HEK293 (cell line): ENCODE measurements around the gene COPS3.
A peak's percentile ranks its signal among the peaks of the same experiment; 100 is the strongest.

Source experiments
- EGR2 ChIP-seq: fragments of 450-650 bp; formaldehyde crosslinking; IDR thresholded peaks from 2 replicates; pipeline ENCODE4 v1.5.1; 2016; ENCODE audit warnings: low read depth, missing biosample characterization, missing genetic modification characterization
- GFI1B ChIP-seq: fragments of 450-650 bp; formaldehyde crosslinking; IDR thresholded peaks from 2 replicates; pipeline ENCODE4 v1.5.1; 2016; ENCODE audit warnings: missing biosample characterization, missing genetic modification characterization
- KLF10 ChIP-seq: fragments of 450-650 bp; IDR thresholded peaks from 2 replicates; pipeline ENCODE4 v1.5.1; 2018; ENCODE audit warnings: missing biosample characterization, mild to moderate bottlenecking, missing genetic modification characterization
- TCF7L2 ChIP-seq: IDR thresholded peaks from 2 replicates; pipeline ENCODE4 v1.6.1; 2011; ENCODE audit warnings: low read depth, mild to moderate bottlenecking, inconsistent platforms, low read length, moderate library complexity, borderline replicate concordance
- WT1 ChIP-seq: fragments of 450-650 bp; formaldehyde crosslinking; IDR thresholded peaks from 2 replicates; pipeline ENCODE4 v1.5.1; 2016; ENCODE audit warnings: missing biosample characterization, missing genetic modification characterization
- YY1 ChIP-seq: fragments of 450-650 bp; formaldehyde crosslinking; IDR thresholded peaks from 2 replicates; pipeline ENCODE4 v1.5.1; 2018; ENCODE audit warnings: missing biosample characterization, missing genetic modification characterization
- ZBTB20 ChIP-seq: fragments of 450-650 bp; formaldehyde crosslinking; IDR thresholded peaks from 2 replicates; pipeline ENCODE4 v1.5.1; 2016; ENCODE audit warnings: missing biosample characterization, missing genetic modification characterization
- ZFHX2 ChIP-seq: fragments of 450-650 bp; formaldehyde crosslinking; conservative IDR thresholded peaks from 2 replicates; pipeline ENCODE4 v1.5.1; 2016; ENCODE audit warnings: missing biosample characterization, missing genetic modification characterization
- ZNF132 ChIP-seq: fragments of 450-650 bp; formaldehyde crosslinking; IDR thresholded peaks from 2 replicates; pipeline ENCODE4 v1.5.1; 2017; ENCODE audit warnings: missing biosample characterization, missing genetic modification characterization, borderline replicate concordance
- ZNF16 ChIP-seq: fragments of 450-650 bp; formaldehyde crosslinking; IDR thresholded peaks from 2 replicates; pipeline ENCODE4 v1.5.1; 2016; ENCODE audit warnings: low read depth, missing biosample characterization, missing genetic modification characterization
- ZNF169 ChIP-seq: fragments of 450-650 bp; formaldehyde crosslinking; IDR thresholded peaks from 2 replicates; pipeline ENCODE4 v1.5.1; 2016; ENCODE audit warnings: missing biosample characterization, missing genetic modification characterization
- ZNF202 ChIP-seq: fragments of 450-650 bp; formaldehyde crosslinking; IDR thresholded peaks from 2 replicates; pipeline ENCODE4 v1.5.1; 2016; ENCODE audit warnings: missing biosample characterization, missing genetic modification characterization, borderline replicate concordance
- ZNF302 ChIP-seq: fragments of 450-650 bp; formaldehyde crosslinking; IDR thresholded peaks from 2 replicates; pipeline ENCODE4 v1.5.1; 2016; ENCODE audit warnings: missing biosample characterization, missing genetic modification characterization, low read depth
- ZNF76 ChIP-seq: fragments of 450-650 bp; formaldehyde crosslinking; IDR thresholded peaks from 2 replicates; pipeline ENCODE4; 2016; ENCODE audit warnings: low read depth, missing biosample characterization, missing genetic modification characterization, borderline replicate concordance
- ZNF776 ChIP-seq: fragments of 450-650 bp; formaldehyde crosslinking; IDR thresholded peaks from 2 replicates; pipeline ENCODE4 v1.5.0; 2017; ENCODE audit warnings: missing biosample characterization, missing genetic modification characterization, borderline replicate concordance
- ZNF777 ChIP-seq: fragments of 450-650 bp; formaldehyde crosslinking; IDR thresholded peaks from 2 replicates; pipeline ENCODE4 v1.5.1; 2017; ENCODE audit warnings: missing biosample characterization, missing genetic modification characterization, borderline replicate concordance
- ZSCAN16 ChIP-seq: fragments of 450-650 bp; formaldehyde crosslinking; IDR thresholded peaks from 2 replicates; pipeline ENCODE4 v1.5.1; 2016; ENCODE audit warnings: missing biosample characterization, missing genetic modification characterization
- TF ChIP-seq, protein P1 (sequence below): fragments of 450-650 bp; formaldehyde crosslinking; IDR thresholded peaks from 2 replicates; pipeline ENCODE4 v1.5.1; 2016; ENCODE audit warnings: missing biosample characterization, missing genetic modification characterization
- TF ChIP-seq, protein P2 (sequence below): fragments of 450-650 bp; formaldehyde crosslinking; conservative IDR thresholded peaks from 2 replicates; pipeline ENCODE4 v1.5.1; 2016; ENCODE audit warnings: low read depth, missing biosample characterization, missing genetic modification characterization
- TF ChIP-seq, protein P3 (sequence below): fragments of 450-650 bp; formaldehyde crosslinking; IDR thresholded peaks from 2 replicates; pipeline ENCODE4 v1.5.1; 2016; ENCODE audit warnings: missing biosample characterization, missing genetic modification characterization
- TF ChIP-seq, protein P4 (sequence below): fragments of 450-650 bp; formaldehyde crosslinking; IDR thresholded peaks from 2 replicates; pipeline ENCODE4 v1.5.1; 2016; ENCODE audit warnings: missing biosample characterization, missing genetic modification characterization
- TF ChIP-seq, protein P5 (sequence below): fragments of 450-650 bp; formaldehyde crosslinking; IDR thresholded peaks from 2 replicates; pipeline ENCODE4 v1.5.1; 2016; ENCODE audit warnings: missing biosample characterization, missing genetic modification characterization, borderline replicate concordance

COPS3 gene

DNA sequence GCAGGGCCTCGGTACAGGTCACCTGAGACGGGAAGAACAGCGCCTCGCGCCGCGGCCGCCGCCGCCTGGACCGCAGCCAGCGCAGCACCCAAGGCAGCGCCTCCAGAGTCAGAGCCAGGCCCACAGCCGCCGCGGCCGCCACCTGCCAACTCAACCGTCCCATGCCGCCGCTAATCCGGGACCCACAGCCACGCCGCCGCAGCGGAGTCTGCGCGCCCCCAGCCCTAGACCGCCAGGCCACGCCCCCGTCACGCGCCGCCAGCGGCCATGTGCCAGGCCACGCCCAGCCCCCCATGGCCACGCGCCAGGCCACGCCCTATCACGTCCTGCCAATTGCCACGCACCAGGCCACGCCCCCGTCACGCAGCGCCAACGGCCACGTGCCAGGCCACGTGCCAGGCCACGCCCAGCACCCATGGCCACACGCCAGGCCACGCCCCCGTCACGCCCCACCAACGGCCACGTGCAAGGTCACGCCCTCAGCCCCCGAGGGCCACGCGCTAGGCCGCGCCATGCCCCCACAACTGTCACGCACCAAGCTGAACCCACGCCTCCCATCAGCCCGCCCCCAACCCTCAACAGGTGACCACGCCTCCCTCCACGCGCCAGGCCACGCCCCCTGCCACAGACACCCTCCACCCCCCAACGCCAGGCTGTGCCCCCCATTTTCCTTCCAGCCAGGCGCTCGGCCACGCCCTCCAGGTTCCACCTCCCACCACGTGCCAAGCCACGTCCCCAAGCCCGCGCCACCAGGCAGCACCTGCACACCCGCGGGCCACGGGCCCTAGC lies 74.7 kb downstream of the COPS3 start, which contains the start of gene PLD6 (continued):
- no peak for TF ChIP-seq TCF7L2
- TF ChIP-seq ZNF777 (tag by site-specific recombination), result no peak
- TF ChIP-seq, protein P1, sequence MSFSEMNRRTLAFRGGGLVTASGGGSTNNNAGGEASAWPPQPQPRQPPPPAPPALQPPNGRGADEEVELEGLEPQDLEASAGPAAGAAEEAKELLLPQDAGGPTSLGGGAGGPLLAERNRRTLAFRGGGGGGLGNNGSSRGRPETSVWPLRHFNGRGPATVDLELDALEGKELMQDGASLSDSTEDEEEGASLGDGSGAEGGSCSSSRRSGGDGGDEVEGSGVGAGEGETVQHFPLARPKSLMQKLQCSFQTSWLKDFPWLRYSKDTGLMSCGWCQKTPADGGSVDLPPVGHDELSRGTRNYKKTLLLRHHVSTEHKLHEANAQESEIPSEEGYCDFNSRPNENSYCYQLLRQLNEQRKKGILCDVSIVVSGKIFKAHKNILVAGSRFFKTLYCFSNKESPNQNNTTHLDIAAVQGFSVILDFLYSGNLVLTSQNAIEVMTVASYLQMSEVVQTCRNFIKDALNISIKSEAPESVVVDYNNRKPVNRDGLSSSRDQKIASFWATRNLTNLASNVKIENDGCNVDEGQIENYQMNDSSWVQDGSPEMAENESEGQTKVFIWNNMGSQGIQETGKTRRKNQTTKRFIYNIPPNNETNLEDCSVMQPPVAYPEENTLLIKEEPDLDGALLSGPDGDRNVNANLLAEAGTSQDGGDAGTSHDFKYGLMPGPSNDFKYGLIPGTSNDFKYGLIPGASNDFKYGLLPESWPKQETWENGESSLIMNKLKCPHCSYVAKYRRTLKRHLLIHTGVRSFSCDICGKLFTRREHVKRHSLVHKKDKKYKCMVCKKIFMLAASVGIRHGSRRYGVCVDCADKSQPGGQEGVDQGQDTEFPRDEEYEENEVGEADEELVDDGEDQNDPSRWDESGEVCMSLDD (tag by site-specific recombination), result peak; percentile 74
- no peak for TF ChIP-seq ZNF169 (tag by site-specific recombination)
- TF ChIP-seq ZFHX2 (tag by site-specific recombination), result peak; percentile 99
- TF ChIP-seq KLF10 (tag by site-specific recombination), result peak; percentile 99
- TF ChIP-seq ZNF202, result no peak
- no peak for TF ChIP-seq ZNF132 (tag by site-specific recombination)
- TF ChIP-seq ZNF776 (tag by site-specific recombination), result no peak
- TF ChIP-seq, protein P2, sequence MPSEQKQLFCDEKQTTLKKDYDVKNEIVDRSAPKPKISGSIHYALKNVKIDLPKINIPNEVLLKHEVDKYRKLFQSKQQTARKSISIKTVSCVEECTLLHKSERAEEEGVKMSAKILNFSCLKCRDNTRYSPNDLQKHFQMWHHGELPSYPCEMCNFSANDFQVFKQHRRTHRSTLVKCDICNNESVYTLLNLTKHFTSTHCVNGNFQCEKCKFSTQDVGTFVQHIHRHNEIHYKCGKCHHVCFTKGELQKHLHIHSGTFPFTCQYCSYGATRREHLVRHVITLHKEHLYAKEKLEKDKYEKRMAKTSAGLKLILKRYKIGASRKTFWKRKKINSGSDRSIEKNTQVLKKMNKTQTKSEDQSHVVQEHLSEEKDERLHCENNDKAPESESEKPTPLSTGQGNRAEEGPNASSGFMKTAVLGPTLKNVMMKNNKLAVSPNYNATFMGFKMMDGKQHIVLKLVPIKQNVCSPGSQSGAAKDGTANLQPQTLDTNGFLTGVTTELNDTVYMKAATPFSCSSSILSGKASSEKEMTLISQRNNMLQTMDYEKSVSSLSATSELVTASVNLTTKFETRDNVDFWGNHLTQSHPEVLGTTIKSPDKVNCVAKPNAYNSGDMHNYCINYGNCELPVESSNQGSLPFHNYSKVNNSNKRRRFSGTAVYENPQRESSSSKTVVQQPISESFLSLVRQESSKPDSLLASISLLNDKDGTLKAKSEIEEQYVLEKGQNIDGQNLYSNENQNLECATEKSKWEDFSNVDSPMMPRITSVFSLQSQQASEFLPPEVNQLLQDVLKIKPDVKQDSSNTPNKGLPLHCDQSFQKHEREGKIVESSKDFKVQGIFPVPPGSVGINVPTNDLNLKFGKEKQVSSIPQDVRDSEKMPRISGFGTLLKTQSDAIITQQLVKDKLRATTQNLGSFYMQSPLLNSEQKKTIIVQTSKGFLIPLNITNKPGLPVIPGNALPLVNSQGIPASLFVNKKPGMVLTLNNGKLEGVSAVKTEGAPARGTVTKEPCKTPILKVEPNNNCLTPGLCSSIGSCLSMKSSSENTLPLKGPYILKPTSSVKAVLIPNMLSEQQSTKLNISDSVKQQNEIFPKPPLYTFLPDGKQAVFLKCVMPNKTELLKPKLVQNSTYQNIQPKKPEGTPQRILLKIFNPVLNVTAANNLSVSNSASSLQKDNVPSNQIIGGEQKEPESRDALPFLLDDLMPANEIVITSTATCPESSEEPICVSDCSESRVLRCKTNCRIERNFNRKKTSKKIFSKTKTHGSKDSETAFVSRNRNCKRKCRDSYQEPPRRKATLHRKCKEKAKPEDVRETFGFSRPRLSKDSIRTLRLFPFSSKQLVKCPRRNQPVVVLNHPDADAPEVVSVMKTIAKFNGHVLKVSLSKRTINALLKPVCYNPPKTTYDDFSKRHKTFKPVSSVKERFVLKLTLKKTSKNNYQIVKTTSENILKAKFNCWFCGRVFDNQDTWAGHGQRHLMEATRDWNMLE, result no peak
- TF ChIP-seq EGR2 (tag by site-specific recombination), result peak; percentile 95
- TF ChIP-seq, protein P3, sequence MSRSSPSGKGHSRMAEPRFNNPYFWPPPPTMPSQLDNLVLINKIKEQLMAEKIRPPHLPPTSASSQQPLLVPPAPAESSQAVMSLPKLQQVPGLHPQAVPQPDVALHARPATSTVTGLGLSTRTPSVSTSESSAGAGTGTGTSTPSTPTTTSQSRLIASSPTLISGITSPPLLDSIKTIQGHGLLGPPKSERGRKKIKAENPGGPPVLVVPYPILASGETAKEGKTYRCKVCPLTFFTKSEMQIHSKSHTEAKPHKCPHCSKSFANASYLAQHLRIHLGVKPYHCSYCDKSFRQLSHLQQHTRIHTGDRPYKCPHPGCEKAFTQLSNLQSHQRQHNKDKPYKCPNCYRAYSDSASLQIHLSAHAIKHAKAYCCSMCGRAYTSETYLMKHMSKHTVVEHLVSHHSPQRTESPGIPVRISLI (tag by site-specific recombination), result no peak
- TF ChIP-seq, protein P4, sequence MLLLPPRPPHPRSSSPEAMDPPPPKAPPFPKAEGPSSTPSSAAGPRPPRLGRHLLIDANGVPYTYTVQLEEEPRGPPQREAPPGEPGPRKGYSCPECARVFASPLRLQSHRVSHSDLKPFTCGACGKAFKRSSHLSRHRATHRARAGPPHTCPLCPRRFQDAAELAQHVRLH (tag by site-specific recombination), result no peak
- 0 out of 2 replicates have a peak, but pooled peaks have one; percentile 11 for TF ChIP-seq WT1 (tag by site-specific recombination)
- no peak for TF ChIP-seq ZSCAN16 (tag by site-specific recombination)
- TF ChIP-seq ZNF16 (tag by site-specific recombination), result no peak
- TF ChIP-seq GFI1B, result no peak
- TF ChIP-seq ZNF302, result no peak
- peak; percentile 30; the same call in 1 of the 2 replicates for TF ChIP-seq ZBTB20
- TF ChIP-seq, protein P5, sequence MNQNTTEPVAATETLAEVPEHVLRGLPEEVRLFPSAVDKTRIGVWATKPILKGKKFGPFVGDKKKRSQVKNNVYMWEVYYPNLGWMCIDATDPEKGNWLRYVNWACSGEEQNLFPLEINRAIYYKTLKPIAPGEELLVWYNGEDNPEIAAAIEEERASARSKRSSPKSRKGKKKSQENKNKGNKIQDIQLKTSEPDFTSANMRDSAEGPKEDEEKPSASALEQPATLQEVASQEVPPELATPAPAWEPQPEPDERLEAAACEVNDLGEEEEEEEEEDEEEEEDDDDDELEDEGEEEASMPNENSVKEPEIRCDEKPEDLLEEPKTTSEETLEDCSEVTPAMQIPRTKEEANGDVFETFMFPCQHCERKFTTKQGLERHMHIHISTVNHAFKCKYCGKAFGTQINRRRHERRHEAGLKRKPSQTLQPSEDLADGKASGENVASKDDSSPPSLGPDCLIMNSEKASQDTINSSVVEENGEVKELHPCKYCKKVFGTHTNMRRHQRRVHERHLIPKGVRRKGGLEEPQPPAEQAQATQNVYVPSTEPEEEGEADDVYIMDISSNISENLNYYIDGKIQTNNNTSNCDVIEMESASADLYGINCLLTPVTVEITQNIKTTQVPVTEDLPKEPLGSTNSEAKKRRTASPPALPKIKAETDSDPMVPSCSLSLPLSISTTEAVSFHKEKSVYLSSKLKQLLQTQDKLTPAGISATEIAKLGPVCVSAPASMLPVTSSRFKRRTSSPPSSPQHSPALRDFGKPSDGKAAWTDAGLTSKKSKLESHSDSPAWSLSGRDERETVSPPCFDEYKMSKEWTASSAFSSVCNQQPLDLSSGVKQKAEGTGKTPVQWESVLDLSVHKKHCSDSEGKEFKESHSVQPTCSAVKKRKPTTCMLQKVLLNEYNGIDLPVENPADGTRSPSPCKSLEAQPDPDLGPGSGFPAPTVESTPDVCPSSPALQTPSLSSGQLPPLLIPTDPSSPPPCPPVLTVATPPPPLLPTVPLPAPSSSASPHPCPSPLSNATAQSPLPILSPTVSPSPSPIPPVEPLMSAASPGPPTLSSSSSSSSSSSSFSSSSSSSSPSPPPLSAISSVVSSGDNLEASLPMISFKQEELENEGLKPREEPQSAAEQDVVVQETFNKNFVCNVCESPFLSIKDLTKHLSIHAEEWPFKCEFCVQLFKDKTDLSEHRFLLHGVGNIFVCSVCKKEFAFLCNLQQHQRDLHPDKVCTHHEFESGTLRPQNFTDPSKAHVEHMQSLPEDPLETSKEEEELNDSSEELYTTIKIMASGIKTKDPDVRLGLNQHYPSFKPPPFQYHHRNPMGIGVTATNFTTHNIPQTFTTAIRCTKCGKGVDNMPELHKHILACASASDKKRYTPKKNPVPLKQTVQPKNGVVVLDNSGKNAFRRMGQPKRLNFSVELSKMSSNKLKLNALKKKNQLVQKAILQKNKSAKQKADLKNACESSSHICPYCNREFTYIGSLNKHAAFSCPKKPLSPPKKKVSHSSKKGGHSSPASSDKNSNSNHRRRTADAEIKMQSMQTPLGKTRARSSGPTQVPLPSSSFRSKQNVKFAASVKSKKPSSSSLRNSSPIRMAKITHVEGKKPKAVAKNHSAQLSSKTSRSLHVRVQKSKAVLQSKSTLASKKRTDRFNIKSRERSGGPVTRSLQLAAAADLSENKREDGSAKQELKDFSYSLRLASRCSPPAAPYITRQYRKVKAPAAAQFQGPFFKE (tag by site-specific recombination), result peak; percentile 70; the same call in 1 of the 2 replicates
- peak; percentile 58; the same call in 1 of the 2 replicates for TF ChIP-seq ZNF76 (tag by site-specific recombination)
- TF ChIP-seq YY1 (tag by site-specific recombination), result peak; percentile 62; the same call in 1 of the 2 replicates
